ENCODE data around the gene SLC1A7. TPM values are rescaled to one million over a fixed set of nuclear protein-coding genes. Genes with fewer than 3 reads are reported as not detected.

SLC1A7 gene
- total and polyA plus RNA-seq, 2 of the 13 experiments (the other 11 are each of a cell fraction or from before 2014, with no cell fraction given), result 0.04 to 2.0 TPM

- in situ Hi-C loops (cut with HindIII; ENCODE audit: extremely low pct_ligation_motif_present, low pct_unique_long_range_greater_than_20kb), result no loop called here
- peak overlapping the region in 2 of 3 experiments; percentile 7 to 41; a peak in 1 of 6 replicates for H3K4me3 ChIP-seq (replicated peaks in 1 of 3; ENCODE audit: insufficient read depth in 1 of 3, low read depth in 2 of 3, low read length in 3 of 3)
- POLR2A ChIA-PET, result interaction anchor here (0.6 to 3.9 kb wide), 13 partner anchors 12 to 169 kb away, joined by 3 to 24 read pairs (median 4); partner anchors contain the start of gene ECHDC2
- TF ChIP-seq TRIM22 (IDR thresholded peaks at IDR 0.05) (no peak), GABPB1 (CRISPR knock-in tag; IDR thresholded peaks at IDR 0.05) (no peak; the same call in 1 of the 2 replicates), ARNTL (CRISPR knock-in tag; IDR thresholded peaks at IDR 0.05) (no peak), AGO2 (optimal IDR thresholded peaks at IDR 0.05; ENCODE audit: low read depth, low read length) (no peak), ZNF264 (CRISPR knock-in tag; IDR thresholded peaks at IDR 0.05) (no peak), BRCA1 (CRISPR knock-in tag; IDR thresholded peaks at IDR 0.05) (no peak), USF2 (IDR thresholded peaks at IDR 0.05; ENCODE audit: low read depth, low read length) (no peak), USF2 (CRISPR knock-in tag; IDR thresholded peaks at IDR 0.05; ENCODE audit: borderline replicate concordance) (no peak), ISL2 (CRISPR knock-in tag; IDR thresholded peaks at IDR 0.05) (no peak), ZNF230 (CRISPR knock-in tag; IDR thresholded peaks at IDR 0.05) (no peak), ZNF34 (CRISPR knock-in tag; IDR thresholded peaks at IDR 0.05; ENCODE audit: borderline replicate concordance) (no peak), ZBTB7B (CRISPR knock-in tag; IDR thresholded peaks at IDR 0.05) (no peak), HNRNPUL1 (IDR thresholded peaks at IDR 0.05; ENCODE audit: low read depth, low read length) (no peak), ETV6 (CRISPR knock-in tag; conservative IDR thresholded peaks at IDR 0.05) (no peak)
- TF ChIP-seq, protein P1, sequence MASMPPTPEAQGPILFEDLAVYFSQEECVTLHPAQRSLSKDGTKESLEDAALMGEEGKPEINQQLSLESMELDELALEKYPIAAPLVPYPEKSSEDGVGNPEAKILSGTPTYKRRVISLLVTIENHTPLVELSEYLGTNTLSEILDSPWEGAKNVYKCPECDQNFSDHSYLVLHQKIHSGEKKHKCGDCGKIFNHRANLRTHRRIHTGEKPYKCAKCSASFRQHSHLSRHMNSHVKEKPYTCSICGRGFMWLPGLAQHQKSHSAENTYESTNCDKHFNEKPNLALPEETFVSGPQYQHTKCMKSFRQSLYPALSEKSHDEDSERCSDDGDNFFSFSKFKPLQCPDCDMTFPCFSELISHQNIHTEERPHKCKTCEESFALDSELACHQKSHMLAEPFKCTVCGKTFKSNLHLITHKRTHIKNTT (CRISPR knock-in tag; IDR thresholded peaks at IDR 0.05), result no peak
- TF ChIP-seq, protein P2, sequence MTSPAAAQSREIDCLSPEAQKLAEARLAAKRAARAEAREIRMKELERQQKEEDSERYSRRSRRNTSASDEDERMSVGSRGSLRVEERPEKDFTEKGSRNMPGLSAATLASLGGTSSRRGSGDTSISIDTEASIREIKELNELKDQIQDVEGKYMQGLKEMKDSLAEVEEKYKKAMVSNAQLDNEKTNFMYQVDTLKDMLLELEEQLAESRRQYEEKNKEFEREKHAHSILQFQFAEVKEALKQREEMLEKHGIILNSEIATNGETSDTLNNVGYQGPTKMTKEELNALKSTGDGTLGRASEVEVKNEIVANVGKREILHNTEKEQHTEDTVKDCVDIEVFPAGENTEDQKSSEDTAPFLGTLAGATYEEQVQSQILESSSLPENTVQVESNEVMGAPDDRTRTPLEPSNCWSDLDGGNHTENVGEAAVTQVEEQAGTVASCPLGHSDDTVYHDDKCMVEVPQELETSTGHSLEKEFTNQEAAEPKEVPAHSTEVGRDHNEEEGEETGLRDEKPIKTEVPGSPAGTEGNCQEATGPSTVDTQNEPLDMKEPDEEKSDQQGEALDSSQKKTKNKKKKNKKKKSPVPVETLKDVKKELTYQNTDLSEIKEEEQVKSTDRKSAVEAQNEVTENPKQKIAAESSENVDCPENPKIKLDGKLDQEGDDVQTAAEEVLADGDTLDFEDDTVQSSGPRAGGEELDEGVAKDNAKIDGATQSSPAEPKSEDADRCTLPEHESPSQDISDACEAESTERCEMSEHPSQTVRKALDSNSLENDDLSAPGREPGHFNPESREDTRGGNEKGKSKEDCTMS (CRISPR knock-in tag; conservative IDR thresholded peaks at IDR 0.05), result no peak
Measured at GRCh38 chr1:53090227-53091147, 52.0 kb downstream of the SLC1A7 start.

More at GRCh38 chr1:53090227-53091147, 52.0 kb downstream of the SLC1A7 start:
- FAIRE-seq (no peak), DNase-seq (ENCODE audit: low spot score) (no peak), ATAC-seq (peak; percentile 15; the same call in 2 of the 3 replicates)
- H3K4me2 ChIP-seq (ENCODE audit: low read depth, low read length), result peak overlapping the region; percentile 65
- H4K20me1 ChIP-seq (ENCODE audit: insufficient read depth, low read length), result no peaks in the 10 kb centered on the region
- no peaks in the 10 kb centered on the region for H3K79me2 ChIP-seq (ENCODE audit: insufficient read depth, low read length)
- peaks cover 15 to 38% of the 10 kb centered on the region in 2 experiments; a peak in 4 of 5 replicates for H3K27me3 ChIP-seq (ENCODE audit: control insufficient read depth in 1 of 2, insufficient read depth in 2 of 2, low read length in 2 of 2)
- peak overlapping the region; percentile 34 for H3K27ac ChIP-seq (ENCODE audit: extremely low read length, insufficient read depth, low read length)
- WGBS (ENCODE audit: low lambda C conversion rate), result 73% methylated on average over 10 of the region's 37 CpGs
- BruUV-seq (replicated peaks), result no TSS peak
- H3K9ac ChIP-seq (ENCODE audit: insufficient read depth, low read depth, low read length), result peak overlapping the region; percentile 50
- no peak overlapping the region for H2AFZ ChIP-seq (ENCODE audit: low read length)
- intact Hi-C loops (cut with micrococcal nuclease; ENCODE audit: unreplicated experiment), result no loop called here
- H3K9me3 ChIP-seq (ENCODE audit: low read length), result no peaks in the 10 kb centered on the region
- CTCF ChIA-PET (ENCODE audit: low intra/inter-chr PET ratio, low total read pairs), result interaction anchor here (0.6 kb wide), 1 partner anchor 100 kb away, joined by 3 read pairs; no protein-coding TSS in a partner anchor
- peaks cover 89% of the 10 kb centered on the region for H3K4me1 ChIP-seq (ENCODE audit: insufficient read depth, low read length)
- H3K36me3 ChIP-seq (replicated peaks in 1 of 2; ENCODE audit: control insufficient read depth in 1 of 2, insufficient read depth in 2 of 2, low read length in 2 of 2), result no peaks in the 10 kb centered on the region

All from HepG2 (cell line).